ENCODE data around the gene CUEDC2.

The CUEDC2 gene

GRCh38 chr10:102407425-102408130 is 24.8 kb downstream of the CUEDC2 start:
- TF ChIP-seq CTCF (IDR thresholded peaks at IDR 0.05; ENCODE audit: low read depth, low read length), result no peak
- DNase-seq (ENCODE audit: extremely low read depth, low read depth), result no peak

- no peak for DNase-seq (ENCODE audit: extremely low read depth, low read depth)
- TF ChIP-seq CTCF (IDR thresholded peaks at IDR 0.05; ENCODE audit: low read depth, low read length), result no peak
Observed at GRCh38 chr10:102406815-102407214, 25.6 kb downstream of the CUEDC2 start.

- no peak for TF ChIP-seq CTCF (IDR thresholded peaks at IDR 0.05; ENCODE audit: low read depth, low read length)
- no peak for DNase-seq (ENCODE audit: extremely low read depth, low read depth)
Observed at GRCh38 chr10:102405632-102406031, 26.7 kb downstream of the CUEDC2 start.

- no peak for DNase-seq (ENCODE audit: extremely low read depth, low read depth)
- no peak for TF ChIP-seq CTCF (IDR thresholded peaks at IDR 0.05; ENCODE audit: low read depth, low read length)
Observed at GRCh38 chr10:102405108-102405571, 27.2 kb downstream of the CUEDC2 start.

- no peak for TF ChIP-seq CTCF (IDR thresholded peaks at IDR 0.05; ENCODE audit: low read depth, low read length)
- DNase-seq (ENCODE audit: extremely low read depth, low read depth), result no peak
Observed at GRCh38 chr10:102404361-102405107, 27.8 kb downstream of the CUEDC2 start.

- TF ChIP-seq CTCF (IDR thresholded peaks at IDR 0.05; ENCODE audit: low read depth, low read length), result no peak
- no peak for DNase-seq (ENCODE audit: extremely low read depth, low read depth)
Observed at GRCh38 chr10:102403115-102403514, 29.3 kb downstream of the CUEDC2 start.

GRCh38 chr10:102402512-102402896 is 29.9 kb downstream of the CUEDC2 start:
- no peak for TF ChIP-seq CTCF (IDR thresholded peaks at IDR 0.05; ENCODE audit: low read depth, low read length)
- no peak for DNase-seq (ENCODE audit: extremely low read depth, low read depth)

Measured in AG09319 (cell line).